ENCODE data around the gene LAMTOR2. TPM values are rescaled to one million over a fixed set of nuclear protein-coding genes. Genes with fewer than 3 reads are reported as not detected.
A peak's percentile ranks its signal among the peaks of the same experiment; 100 is the strongest.

Gene LAMTOR2
- total RNA-seq, 1 donor from 2014 or later = 73.9 TPM

DNA sequence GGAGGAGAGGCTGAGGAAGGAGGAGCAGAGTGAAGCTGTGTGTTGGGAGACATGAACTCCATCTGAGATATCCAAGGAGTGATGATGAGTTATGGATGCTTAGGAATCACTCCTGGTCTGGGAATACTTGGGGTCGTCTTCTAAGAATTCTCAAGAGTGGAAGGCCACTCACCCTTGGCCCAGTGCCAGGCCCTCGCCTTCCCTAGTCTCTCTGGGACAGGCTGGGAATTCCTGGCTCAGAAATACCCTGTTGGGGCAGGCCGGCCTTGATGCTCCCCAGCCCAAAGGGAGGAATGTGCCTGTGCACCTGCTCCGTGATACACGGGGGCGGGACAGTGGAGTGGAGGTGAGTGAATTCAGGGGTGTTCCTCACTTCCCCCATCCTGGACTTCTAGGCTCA is 47.3 kb downstream of the LAMTOR2 start:
- TF ChIP-seq, protein P1, sequence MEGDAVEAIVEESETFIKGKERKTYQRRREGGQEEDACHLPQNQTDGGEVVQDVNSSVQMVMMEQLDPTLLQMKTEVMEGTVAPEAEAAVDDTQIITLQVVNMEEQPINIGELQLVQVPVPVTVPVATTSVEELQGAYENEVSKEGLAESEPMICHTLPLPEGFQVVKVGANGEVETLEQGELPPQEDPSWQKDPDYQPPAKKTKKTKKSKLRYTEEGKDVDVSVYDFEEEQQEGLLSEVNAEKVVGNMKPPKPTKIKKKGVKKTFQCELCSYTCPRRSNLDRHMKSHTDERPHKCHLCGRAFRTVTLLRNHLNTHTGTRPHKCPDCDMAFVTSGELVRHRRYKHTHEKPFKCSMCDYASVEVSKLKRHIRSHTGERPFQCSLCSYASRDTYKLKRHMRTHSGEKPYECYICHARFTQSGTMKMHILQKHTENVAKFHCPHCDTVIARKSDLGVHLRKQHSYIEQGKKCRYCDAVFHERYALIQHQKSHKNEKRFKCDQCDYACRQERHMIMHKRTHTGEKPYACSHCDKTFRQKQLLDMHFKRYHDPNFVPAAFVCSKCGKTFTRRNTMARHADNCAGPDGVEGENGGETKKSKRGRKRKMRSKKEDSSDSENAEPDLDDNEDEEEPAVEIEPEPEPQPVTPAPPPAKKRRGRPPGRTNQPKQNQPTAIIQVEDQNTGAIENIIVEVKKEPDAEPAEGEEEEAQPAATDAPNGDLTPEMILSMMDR (IDR thresholded peaks at IDR 0.05) = no peak
- no peak for TF ChIP-seq POLR2A (IDR thresholded peaks at IDR 0.05)
- no peak for TF ChIP-seq POLR2AphosphoS5 (IDR thresholded peaks at IDR 0.05; ENCODE audit: insufficient read depth in 1 of 2, low read depth in 1 of 2)
- peaks cover 75% of the 10 kb centered on the region for H3K4me1 ChIP-seq
- peak overlapping the region; percentile 99 for H3K27ac ChIP-seq
- intact Hi-C loops (cut with DNase I) = no loop called here
- no peaks in the 10 kb centered on the region for H3K9me3 ChIP-seq
- no peak overlapping the region for H3K4me3 ChIP-seq
- no peak for DNase-seq (ENCODE audit: extremely low spot score in 2 of 2)
- H3K36me3 ChIP-seq = no peaks in the 10 kb centered on the region
- H3K27me3 ChIP-seq = no peaks in the 10 kb centered on the region

DNA sequence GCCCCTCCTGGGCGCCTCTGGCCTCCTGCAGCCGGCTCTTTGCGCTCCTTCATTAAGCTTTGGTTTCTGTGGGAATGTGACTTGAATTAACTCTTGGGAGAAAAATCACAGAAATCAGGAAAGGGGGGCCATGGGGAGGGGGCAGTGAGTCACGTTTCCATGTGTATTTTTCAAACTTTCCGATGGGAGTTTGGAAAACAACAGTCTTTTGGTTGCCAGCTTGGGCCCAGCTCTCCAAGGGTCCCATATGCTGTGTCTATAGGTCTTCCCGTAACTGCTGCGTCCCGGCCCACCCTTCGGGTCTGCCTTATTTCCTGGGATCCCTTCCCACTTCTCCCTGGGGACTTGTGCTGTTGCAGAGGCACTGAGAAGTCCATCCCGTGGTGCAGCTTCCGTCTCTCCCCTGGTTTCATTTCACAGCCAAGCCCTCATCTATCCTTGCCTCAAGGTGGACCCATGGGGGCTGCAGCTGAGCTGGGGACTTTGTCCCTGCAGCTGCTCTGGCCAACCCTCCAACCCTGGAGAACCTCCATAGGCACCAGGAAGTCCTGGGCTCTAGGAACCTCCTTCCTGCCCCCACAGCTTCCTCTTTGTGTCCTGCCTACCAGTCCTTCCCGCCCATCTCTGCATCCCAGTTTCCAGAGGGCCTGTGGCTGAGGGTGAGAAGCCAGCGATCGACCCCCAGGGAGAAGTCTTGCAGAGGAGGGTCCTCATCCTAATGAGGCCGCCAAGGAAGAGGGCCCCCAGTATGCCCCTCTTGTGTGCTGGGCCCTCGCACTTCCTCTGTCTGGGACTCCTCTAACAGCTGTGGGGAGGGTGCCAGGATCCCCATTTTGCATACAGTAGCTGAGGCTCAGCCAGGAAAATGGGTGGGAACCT is 48.3 kb downstream of the LAMTOR2 start:
- peak overlapping the region; percentile 99 for H3K27ac ChIP-seq
- no peaks in the 10 kb centered on the region for H3K27me3 ChIP-seq
- H3K36me3 ChIP-seq = no peaks in the 10 kb centered on the region
- peaks cover 70% of the 10 kb centered on the region for H3K4me1 ChIP-seq
- no peaks in the 10 kb centered on the region for H3K9me3 ChIP-seq
- intact Hi-C loops (cut with DNase I) = no loop called here
- H3K4me3 ChIP-seq = no peak overlapping the region
- no peak for DNase-seq (ENCODE audit: extremely low spot score in 2 of 2)
- no peak for TF ChIP-seq POLR2AphosphoS5 (IDR thresholded peaks at IDR 0.05; ENCODE audit: insufficient read depth in 1 of 2, low read depth in 1 of 2)
- TF ChIP-seq POLR2A (IDR thresholded peaks at IDR 0.05) = no peak

DNA sequence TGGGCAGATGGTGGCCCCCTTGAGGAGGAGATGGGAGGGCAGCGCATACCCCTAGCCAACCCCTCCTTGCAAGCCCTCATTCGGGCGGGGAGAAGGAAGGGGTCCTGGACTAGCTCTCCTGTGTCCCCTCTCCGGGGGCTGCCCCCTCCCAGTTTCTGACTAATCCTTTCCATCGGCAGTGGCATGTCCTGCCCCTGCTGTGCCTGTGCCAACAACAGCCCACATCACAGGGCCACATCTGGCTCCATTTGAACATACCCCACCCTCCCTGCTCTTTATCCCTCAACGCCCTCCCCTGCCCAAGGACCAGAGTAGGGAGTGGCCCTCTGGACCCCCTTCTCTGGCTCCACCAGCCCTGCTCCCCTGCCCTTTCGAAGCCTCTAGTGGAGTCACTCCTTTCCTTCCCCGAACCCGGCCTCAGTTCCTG is 49.0 kb downstream of the LAMTOR2 start:
- Histone ChIP-seq H3K27ac (peak overlapping the region; percentile 99), H3K36me3 (no peaks in the 10 kb centered on the region), H3K9me3 (no peaks in the 10 kb centered on the region), H3K27me3 (no peaks in the 10 kb centered on the region), H3K4me1 (peaks cover 69% of the 10 kb centered on the region), H3K4me3 (peak overlapping the region in 1 of 2 donors; percentile 17)
- no peak for TF ChIP-seq POLR2AphosphoS5 (IDR thresholded peaks at IDR 0.05; ENCODE audit: insufficient read depth in 1 of 2, low read depth in 1 of 2)
- TF ChIP-seq, protein P1 (IDR thresholded peaks at IDR 0.05) = no peak
- no peak for TF ChIP-seq POLR2A (IDR thresholded peaks at IDR 0.05)
- no peak for DNase-seq (ENCODE audit: extremely low spot score in 2 of 2)
- intact Hi-C loops (cut with DNase I) = no loop called here

DNA sequence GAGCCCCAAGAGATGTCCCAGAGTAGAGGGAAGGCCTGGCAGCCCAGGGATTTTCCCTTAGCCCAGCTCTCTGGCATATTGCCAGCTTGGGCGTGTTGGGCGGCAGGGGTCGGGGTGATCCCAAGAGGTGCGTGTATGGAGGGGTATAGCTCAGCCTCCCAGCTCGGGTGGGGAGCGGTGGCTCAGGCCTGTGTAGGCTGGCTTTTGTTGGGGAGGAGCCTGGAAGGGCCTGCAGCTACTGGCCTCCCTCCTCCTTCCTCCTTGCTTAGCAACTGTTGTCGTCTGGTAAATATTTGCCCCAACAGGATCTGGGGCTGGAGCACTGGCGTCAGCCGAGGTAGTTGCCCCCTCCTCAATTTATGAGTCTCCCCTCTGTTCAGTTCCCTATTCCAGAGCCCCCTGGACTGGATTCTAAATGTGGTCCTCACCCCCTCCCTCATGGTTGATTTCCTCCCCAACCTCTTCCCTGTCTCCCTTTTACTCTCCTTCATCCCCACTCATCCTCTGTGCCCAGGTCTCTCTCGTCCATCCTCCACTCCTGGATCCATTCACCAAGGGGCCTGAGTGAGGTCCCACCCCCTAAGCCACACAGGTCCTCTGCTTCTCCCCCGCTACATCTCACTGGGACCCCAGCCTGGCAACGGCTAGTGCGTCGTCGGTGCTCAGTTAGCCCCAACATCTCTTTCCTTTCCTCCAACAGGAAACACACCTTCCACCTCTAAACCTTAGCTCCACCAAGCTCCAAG is 49.7 kb downstream of the LAMTOR2 start:
- Histone ChIP-seq H3K4me1 (peaks cover 69% of the 10 kb centered on the region), H3K36me3 (no peaks in the 10 kb centered on the region), H3K9me3 (no peaks in the 10 kb centered on the region), H3K27me3 (no peaks in the 10 kb centered on the region), H3K4me3 (peak overlapping the region in 1 of 2 donors; percentile 17), H3K27ac (peak overlapping the region; percentile 99)
- TF ChIP-seq POLR2AphosphoS5 (IDR thresholded peaks at IDR 0.05; ENCODE audit: insufficient read depth in 1 of 2, low read depth in 1 of 2) = peak; percentile 65 to 70
- TF ChIP-seq, protein P1 (IDR thresholded peaks at IDR 0.05) = no peak
- intact Hi-C loops (cut with DNase I) = no loop called here
- DNase-seq (ENCODE audit: extremely low spot score in 2 of 2) = no peak

DNA sequence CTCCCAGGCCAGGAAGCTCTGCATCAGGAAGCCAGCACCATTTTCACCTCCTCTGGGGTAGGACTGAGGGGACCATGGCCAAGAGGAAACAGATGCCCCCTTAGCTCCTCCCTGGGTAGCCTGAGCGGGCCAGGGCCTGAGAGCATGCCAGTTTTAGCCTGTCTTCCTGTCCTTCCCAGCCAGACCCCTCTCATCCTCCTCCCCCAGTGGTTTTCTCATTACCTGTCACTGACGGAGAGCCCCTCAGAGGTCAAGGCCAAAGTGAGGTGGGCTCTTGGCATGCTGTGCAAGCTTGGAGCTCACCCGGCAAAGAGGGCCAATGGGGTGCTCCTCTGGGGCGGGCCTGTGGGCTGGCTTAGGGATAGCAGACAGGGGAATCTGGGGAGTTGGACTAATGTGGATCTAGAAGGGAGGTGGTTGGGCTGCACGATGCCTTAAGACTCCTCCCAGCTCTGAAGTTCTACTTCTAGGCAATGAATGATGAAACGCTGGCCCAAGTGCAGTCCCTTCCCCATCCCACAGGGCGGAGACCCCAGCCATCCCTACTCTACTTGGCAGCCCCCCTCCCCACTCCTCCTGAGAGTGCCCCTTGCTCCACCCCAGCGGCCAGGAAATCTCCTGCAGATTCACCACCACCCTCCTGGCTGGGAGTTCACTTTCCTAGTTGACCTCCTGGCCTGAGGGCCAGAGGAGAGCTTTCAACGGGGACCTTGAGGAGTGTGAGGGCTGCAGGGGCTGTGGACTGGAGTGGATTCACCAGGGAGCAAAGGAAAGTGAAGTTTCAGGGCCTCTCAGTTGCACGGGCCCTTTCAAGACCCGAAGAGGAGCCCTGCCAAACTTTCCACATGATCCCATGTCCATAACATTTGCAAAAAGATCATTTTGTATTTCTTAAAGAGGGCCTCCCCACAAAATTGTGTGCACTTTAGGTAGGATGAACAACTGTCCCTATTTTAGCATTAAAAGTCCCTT is 50.6 kb downstream of the LAMTOR2 start:
- intact Hi-C loops (cut with DNase I) = no loop called here
- H3K9me3 ChIP-seq = no peaks in the 10 kb centered on the region
- H3K27me3 ChIP-seq = no peaks in the 10 kb centered on the region
- peaks cover 68% of the 10 kb centered on the region for H3K4me1 ChIP-seq
- H3K36me3 ChIP-seq = no peaks in the 10 kb centered on the region
- TF ChIP-seq POLR2A (IDR thresholded peaks at IDR 0.05) = no peak
- no peak for TF ChIP-seq POLR2AphosphoS5 (IDR thresholded peaks at IDR 0.05; ENCODE audit: insufficient read depth in 1 of 2, low read depth in 1 of 2)
- TF ChIP-seq, protein P1 (IDR thresholded peaks at IDR 0.05) = no peak
- peak overlapping the region; percentile 99 for H3K27ac ChIP-seq
- peak overlapping the region; percentile 31 to 43 for H3K4me3 ChIP-seq
- DNase-seq (ENCODE audit: extremely low spot score in 2 of 2) = no peak
